Right lobe of liver (tissue), 4 donors: ENCODE data around the gene ABHD6.

Experiments
- POLR2A ChIP-seq: fragments of 450-650 bp; IDR thresholded peaks from one replicate; pipeline ENCODE4 v1.6.1; 2017; ENCODE audit warnings: antibody characterized with exemption, mild to moderate bottlenecking
- TF ChIP-seq, protein P1 (sequence below), 4 donors: fragments of 200-600 bp in 3 of 4; fragments of 450-650 bp in 1 of 4; IDR thresholded peaks; one replicate each; pipeline versions ENCODE4 v1.5.1 to v1.8.0; 2016 to 2022; ENCODE audit warnings: antibody characterized with exemption in 4 of 4, mild to moderate bottlenecking in 2 of 4
- donor health status: DM: no; HTN: no; CAD: no.
- donor health status: DM: no; HTN: no; CAD: no.
- donor health status: DM: no; HTN: yes; CAD: no.

DNA sequence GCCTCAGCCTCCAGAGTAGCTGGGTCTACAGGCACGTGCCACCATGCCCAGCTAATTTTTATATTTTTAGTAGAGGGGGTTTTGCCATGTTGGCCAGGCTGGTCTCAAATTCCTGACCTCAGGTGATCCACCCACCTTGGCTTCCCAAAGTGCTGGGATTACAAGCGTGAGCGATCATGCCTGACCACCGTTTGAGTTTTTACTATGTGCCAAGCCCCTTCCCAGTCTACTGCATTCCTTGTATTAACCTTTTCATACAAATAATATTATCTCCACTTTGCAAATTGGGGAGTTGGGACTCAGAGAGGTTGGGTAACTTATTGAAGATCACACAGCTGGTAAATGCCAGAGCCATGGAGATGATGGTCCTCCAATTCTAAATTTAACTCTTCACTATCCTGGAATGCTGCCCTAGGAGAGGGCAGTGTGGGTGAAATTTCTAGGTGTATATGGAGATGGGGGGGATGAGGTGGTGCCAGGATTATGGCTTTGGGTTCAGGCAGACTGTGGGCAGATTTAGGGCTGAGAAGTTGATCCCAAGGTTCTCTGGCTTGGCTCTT lies 94.1 kb downstream of the ABHD6 start:
- TF ChIP-seq, protein P1, sequence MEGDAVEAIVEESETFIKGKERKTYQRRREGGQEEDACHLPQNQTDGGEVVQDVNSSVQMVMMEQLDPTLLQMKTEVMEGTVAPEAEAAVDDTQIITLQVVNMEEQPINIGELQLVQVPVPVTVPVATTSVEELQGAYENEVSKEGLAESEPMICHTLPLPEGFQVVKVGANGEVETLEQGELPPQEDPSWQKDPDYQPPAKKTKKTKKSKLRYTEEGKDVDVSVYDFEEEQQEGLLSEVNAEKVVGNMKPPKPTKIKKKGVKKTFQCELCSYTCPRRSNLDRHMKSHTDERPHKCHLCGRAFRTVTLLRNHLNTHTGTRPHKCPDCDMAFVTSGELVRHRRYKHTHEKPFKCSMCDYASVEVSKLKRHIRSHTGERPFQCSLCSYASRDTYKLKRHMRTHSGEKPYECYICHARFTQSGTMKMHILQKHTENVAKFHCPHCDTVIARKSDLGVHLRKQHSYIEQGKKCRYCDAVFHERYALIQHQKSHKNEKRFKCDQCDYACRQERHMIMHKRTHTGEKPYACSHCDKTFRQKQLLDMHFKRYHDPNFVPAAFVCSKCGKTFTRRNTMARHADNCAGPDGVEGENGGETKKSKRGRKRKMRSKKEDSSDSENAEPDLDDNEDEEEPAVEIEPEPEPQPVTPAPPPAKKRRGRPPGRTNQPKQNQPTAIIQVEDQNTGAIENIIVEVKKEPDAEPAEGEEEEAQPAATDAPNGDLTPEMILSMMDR (IDR thresholded peaks at IDR 0.05), result no peak
- TF ChIP-seq POLR2A, result no peak
